Peyer's patch (tissue), 4 donors: ENCODE data around the gene WNK4. TPM values are rescaled to one million over a fixed set of nuclear protein-coding genes. Genes with fewer than 3 reads are reported as not detected.

ENCODE experiments used
- DNase-seq, 3 donors: peaks; one replicate each; pipeline ENCODE4 v3.0.0-alpha.2; 2017 to 2019
- H3K27ac ChIP-seq, 4 donors: fragments of 200-600 bp; sonication (generic); one replicate each; pipeline ENCODE4 v1.5.1; 2016 to 2019
- H3K27me3 ChIP-seq, 2 donors: fragments of 200-600 bp; sonication (generic); one replicate each; pipeline ENCODE4 v1.5.1; 2019
- H3K36me3 ChIP-seq, 3 donors: fragments of 200-600 bp; sonication (generic); one replicate each; pipeline ENCODE4 v1.5.1; 2016 to 2019
- H3K4me1 ChIP-seq, 4 donors: fragments of 200-600 bp; sonication (generic); one replicate each; pipeline ENCODE4 v1.5.1; 2016 to 2019
- H3K4me3 ChIP-seq, 4 donors: fragments of 200-600 bp; sonication (generic); 1 replicate in 3 of 4; 2 replicates in 1 of 4; pipeline ENCODE4 v1.5.1; 2016 to 2019; ENCODE audit warnings: mild to moderate bottlenecking in 1 of 4
- H3K9me3 ChIP-seq, 4 donors: fragments of 200-600 bp; sonication (generic); one replicate each; pipeline ENCODE4 v1.5.1; 2016 to 2019; ENCODE audit warnings: mild to moderate bottlenecking in 1 of 4
- CTCF ChIP-seq, 6 experiments: fragments of 450-650 bp in 4 of 6; fragments of 200-600 bp in 2 of 6; sonication (generic) in 1 of 6; IDR thresholded peaks; one replicate each; pipeline ENCODE4 v1.5.1; 2017 to 2019; ENCODE audit warnings: antibody characterized with exemption in 6 of 6, mild to moderate bottlenecking in 3 of 6, moderate library complexity in 1 of 6
- POLR2A ChIP-seq, 2 donors: fragments of 450-650 bp; IDR thresholded peaks; one replicate each; pipeline ENCODE4 v1.5.1; 2017; ENCODE audit warnings: antibody characterized with exemption in 2 of 2, mild to moderate bottlenecking in 2 of 2, moderate library complexity in 2 of 2
- total RNA-seq, 4 donors: library from RNA; depleted of rRNA; stranded (reverse); fragments of >200 nt; gene quantifications; one replicate each; pipeline ENCODE4 v1.1.0, GENCODE V29; 2016

The WNK4 gene
- total RNA-seq, 4 donors from 2014 or later = 7.2 to 56.0 (median 28.7) TPM

GRCh38 chr17:42781639-42782165 lies 1.3 kb downstream of the WNK4 start:
- H3K4me3 ChIP-seq = peak overlapping the region in 2 of 4 donors; percentile 49 to 58
- no peak for TF ChIP-seq CTCF (IDR thresholded peaks at IDR 0.05)
- TF ChIP-seq POLR2A (IDR thresholded peaks at IDR 0.05) = no peak
- H3K27ac ChIP-seq = no peak overlapping the region
- no peaks in the 10 kb centered on the region for H3K9me3 ChIP-seq
- peaks cover 0 to 26% (median 4%) of the 10 kb centered on the region in 4 donors for H3K4me1 ChIP-seq
- peaks cover 0 to 14% of the 10 kb centered on the region in 2 donors for H3K27me3 ChIP-seq
- H3K36me3 ChIP-seq = peaks cover 0 to 31% (median 0%) of the 10 kb centered on the region in 3 donors
- no peak for DNase-seq

- TF ChIP-seq POLR2A (IDR thresholded peaks at IDR 0.05) = no peak
- TF ChIP-seq CTCF (IDR thresholded peaks at IDR 0.05) = no peak
- Histone ChIP-seq H3K4me1 (peaks cover 0 to 26% (median 4%) of the 10 kb centered on the region in 4 donors), H3K27ac (no peak overlapping the region), H3K36me3 (peaks cover 0 to 24% (median 0%) of the 10 kb centered on the region in 3 donors), H3K4me3 (peak overlapping the region in 2 of 4 donors; percentile 49 to 58), H3K27me3 (peaks cover 0 to 14% of the 10 kb centered on the region in 2 donors), H3K9me3 (no peaks in the 10 kb centered on the region)
- peak in 1 of 3 donors; percentile 47 for DNase-seq
Measured at GRCh38 chr17:42782166-42783061, 2.0 kb downstream of the WNK4 start.

- no peak for TF ChIP-seq CTCF (IDR thresholded peaks at IDR 0.05)
- Histone ChIP-seq H3K4me1 (peaks cover 0 to 26% (median 4%) of the 10 kb centered on the region in 4 donors), H3K4me3 (no peak overlapping the region), H3K9me3 (no peaks in the 10 kb centered on the region), H3K36me3 (peaks cover 0 to 16% (median 0%) of the 10 kb centered on the region in 3 donors), H3K27me3 (peaks cover 0 to 14% of the 10 kb centered on the region in 2 donors), H3K27ac (no peak overlapping the region)
- no peak for DNase-seq
Measured at GRCh38 chr17:42783062-42783790, 2.8 kb downstream of the WNK4 start.

- Histone ChIP-seq H3K36me3 (peaks cover 0 to 10% (median 0%) of the 10 kb centered on the region in 3 donors), H3K27me3 (peaks cover 0 to 14% of the 10 kb centered on the region in 2 donors), H3K4me3 (no peak overlapping the region), H3K9me3 (no peaks in the 10 kb centered on the region), H3K4me1 (peaks cover 0 to 26% (median 4%) of the 10 kb centered on the region in 4 donors), H3K27ac (no peak overlapping the region)
- DNase-seq = peak in 1 of 3 donors; percentile 28
- TF ChIP-seq CTCF (IDR thresholded peaks at IDR 0.05) (no peak), POLR2A (IDR thresholded peaks at IDR 0.05) (no peak)
Measured at GRCh38 chr17:42783791-42784138, 3.4 kb downstream of the WNK4 start.

GRCh38 chr17:42784409-42784808 lies 4.0 kb downstream of the WNK4 start:
- Histone ChIP-seq H3K4me1 (peaks cover 0 to 26% (median 4%) of the 10 kb centered on the region in 4 donors), H3K36me3 (peaks cover 0 to 4% (median 0%) of the 10 kb centered on the region in 3 donors), H3K27me3 (peaks cover 0 to 14% of the 10 kb centered on the region in 2 donors), H3K9me3 (no peaks in the 10 kb centered on the region), H3K27ac (no peak overlapping the region), H3K4me3 (no peak overlapping the region)
- peak in 1 of 3 donors; percentile 38 for DNase-seq
- TF ChIP-seq CTCF (IDR thresholded peaks at IDR 0.05) = no peak
- TF ChIP-seq POLR2A (IDR thresholded peaks at IDR 0.05) = no peak
